ENCODE results near the gene LY9. TPM values are rescaled to one million over a fixed set of nuclear protein-coding genes. Genes with fewer than 3 reads are reported as not detected.

The LY9 gene, protein sequence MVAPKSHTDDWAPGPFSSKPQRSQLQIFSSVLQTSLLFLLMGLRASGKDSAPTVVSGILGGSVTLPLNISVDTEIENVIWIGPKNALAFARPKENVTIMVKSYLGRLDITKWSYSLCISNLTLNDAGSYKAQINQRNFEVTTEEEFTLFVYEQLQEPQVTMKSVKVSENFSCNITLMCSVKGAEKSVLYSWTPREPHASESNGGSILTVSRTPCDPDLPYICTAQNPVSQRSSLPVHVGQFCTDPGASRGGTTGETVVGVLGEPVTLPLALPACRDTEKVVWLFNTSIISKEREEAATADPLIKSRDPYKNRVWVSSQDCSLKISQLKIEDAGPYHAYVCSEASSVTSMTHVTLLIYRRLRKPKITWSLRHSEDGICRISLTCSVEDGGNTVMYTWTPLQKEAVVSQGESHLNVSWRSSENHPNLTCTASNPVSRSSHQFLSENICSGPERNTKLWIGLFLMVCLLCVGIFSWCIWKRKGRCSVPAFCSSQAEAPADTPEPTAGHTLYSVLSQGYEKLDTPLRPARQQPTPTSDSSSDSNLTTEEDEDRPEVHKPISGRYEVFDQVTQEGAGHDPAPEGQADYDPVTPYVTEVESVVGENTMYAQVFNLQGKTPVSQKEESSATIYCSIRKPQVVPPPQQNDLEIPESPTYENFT
- total RNA-seq, result under 0.01 TPM in 1 of 2 replicates, not detected in the other

GRCh38 chr1:160795951-160796383 is at the start of gene LY9:
TSS of gene LY9 (plus strand) at chr1:160796174. CDS start at chr1:160796188, 14 bp downstream.
- DNase-seq (ENCODE audit: low read depth), result no peak
- TF ChIP-seq, protein P1, sequence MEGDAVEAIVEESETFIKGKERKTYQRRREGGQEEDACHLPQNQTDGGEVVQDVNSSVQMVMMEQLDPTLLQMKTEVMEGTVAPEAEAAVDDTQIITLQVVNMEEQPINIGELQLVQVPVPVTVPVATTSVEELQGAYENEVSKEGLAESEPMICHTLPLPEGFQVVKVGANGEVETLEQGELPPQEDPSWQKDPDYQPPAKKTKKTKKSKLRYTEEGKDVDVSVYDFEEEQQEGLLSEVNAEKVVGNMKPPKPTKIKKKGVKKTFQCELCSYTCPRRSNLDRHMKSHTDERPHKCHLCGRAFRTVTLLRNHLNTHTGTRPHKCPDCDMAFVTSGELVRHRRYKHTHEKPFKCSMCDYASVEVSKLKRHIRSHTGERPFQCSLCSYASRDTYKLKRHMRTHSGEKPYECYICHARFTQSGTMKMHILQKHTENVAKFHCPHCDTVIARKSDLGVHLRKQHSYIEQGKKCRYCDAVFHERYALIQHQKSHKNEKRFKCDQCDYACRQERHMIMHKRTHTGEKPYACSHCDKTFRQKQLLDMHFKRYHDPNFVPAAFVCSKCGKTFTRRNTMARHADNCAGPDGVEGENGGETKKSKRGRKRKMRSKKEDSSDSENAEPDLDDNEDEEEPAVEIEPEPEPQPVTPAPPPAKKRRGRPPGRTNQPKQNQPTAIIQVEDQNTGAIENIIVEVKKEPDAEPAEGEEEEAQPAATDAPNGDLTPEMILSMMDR (IDR thresholded peaks at IDR 0.05; ENCODE audit: insufficient read depth, low read depth, low read length), result no peak
- H3K4me3 ChIP-seq (ENCODE audit: low read depth, low read length), result no peak within 1 kb of the TSS

DNA sequence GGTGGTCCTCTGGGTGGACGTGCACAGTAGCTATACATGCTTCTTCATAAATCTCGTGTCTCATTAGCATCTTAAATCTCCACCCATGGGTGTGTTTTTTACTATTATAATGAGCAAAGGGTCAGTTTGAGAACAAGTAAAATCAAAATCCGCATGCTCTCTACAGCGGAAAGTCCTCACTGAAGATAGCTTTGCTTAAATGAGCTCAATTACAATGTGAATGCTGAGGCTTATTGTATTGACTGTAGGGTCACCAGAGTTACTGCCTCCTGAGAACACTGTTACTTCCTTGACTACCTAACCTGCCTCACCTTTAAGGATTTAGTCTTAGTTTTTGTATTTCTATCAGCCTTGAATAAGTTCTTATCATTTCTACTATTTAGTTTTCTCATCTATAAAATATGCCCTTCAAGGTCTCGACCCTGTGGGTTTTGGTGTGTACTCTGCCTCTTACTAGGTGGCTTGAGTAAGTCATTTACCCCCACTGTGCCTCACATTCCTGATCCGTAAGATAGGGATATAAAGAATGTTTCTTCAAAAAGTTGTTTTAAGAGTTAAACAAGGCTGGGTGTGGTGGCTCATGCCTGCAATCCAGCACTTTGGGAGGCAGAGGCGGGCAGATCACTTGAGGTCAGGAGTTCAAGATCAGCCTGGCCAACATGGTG is 49.0 kb upstream of the LY9 start:
- no peak for DNase-seq (ENCODE audit: low read depth)
- TF ChIP-seq, protein P1 (IDR thresholded peaks at IDR 0.05; ENCODE audit: insufficient read depth, low read depth, low read length), result no peak
- no peak overlapping the region for H3K4me3 ChIP-seq (ENCODE audit: low read depth, low read length)

DNA sequence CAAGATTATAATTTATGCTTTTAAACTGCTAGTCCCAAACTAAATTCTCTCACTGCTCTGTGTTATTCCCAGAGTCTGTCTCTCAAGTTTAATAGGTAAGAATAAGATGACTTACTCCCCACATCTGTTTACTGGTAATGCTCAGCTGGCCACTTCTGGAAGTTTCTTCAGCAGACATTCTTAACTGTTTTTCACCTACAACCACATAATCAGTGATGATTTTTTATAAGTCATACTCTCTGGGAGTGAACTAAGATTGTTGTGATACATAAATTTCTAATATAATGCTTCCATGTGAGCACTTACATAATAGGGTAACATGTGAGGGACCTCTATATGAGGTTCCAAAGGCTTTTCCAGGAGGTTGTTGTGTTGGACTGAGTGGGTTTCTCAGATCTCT is 48.3 kb upstream of the LY9 start:
- no peak for DNase-seq (ENCODE audit: low read depth)
- TF ChIP-seq, protein P1 (IDR thresholded peaks at IDR 0.05; ENCODE audit: insufficient read depth, low read depth, low read length), result no peak
- no peak overlapping the region for H3K4me3 ChIP-seq (ENCODE audit: low read depth, low read length)

GRCh38 chr1:160748181-160748877 is 47.6 kb upstream of the LY9 start:
- H3K4me3 ChIP-seq (ENCODE audit: low read depth, low read length), result no peak overlapping the region
- TF ChIP-seq, protein P1 (IDR thresholded peaks at IDR 0.05; ENCODE audit: insufficient read depth, low read depth, low read length), result peak; percentile 13
- no peak for DNase-seq (ENCODE audit: low read depth)

DNA sequence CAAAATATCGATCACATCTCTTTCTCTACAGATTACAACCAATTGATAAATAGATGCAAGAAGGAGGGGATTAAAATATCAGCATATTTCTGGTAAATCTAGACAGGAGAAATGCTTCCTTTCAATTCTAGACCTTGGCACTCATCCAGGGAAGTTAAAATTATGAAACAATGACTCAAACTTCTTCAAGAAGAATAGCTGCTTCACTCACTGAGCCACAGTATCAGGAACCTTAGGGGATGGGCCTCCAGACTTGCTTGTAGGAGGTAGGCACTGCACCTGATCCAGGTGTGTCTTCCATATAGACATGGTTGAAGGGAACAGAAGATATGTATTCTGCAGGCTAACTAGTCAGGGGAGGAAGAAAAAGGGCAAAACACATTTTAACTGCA is 47.1 kb upstream of the LY9 start:
- H3K4me3 ChIP-seq (ENCODE audit: low read depth, low read length), result no peak overlapping the region
- no peak for DNase-seq (ENCODE audit: low read depth)
- TF ChIP-seq, protein P1 (IDR thresholded peaks at IDR 0.05; ENCODE audit: insufficient read depth, low read depth, low read length), result no peak

GRCh38 chr1:160750608-160751007 is 45.4 kb upstream of the LY9 start:
- TF ChIP-seq, protein P1 (IDR thresholded peaks at IDR 0.05; ENCODE audit: insufficient read depth, low read depth, low read length), result no peak
- no peak overlapping the region for H3K4me3 ChIP-seq (ENCODE audit: low read depth, low read length)
- no peak for DNase-seq (ENCODE audit: low read depth)
